Liver (tissue), 9 donors: ENCODE data around the gene SORCS2. TPM values are rescaled to one million over a fixed set of nuclear protein-coding genes. Genes with fewer than 3 reads are reported as not detected.

Experiments used
- DNase-seq: peaks from one replicate; pipeline ENCODE4 v3.0.0-alpha.2; 2017; ENCODE audit warnings: low spot score
- H3K27ac ChIP-seq, 2 donors: one replicate each; pipeline ENCODE4 v1.7.0; 2013; ENCODE audit warnings: inconsistent platforms in 2 of 2, low read length in 2 of 2, control low read depth in 1 of 2, low read depth in 1 of 2, mild to moderate bottlenecking in 1 of 2
- H3K27me3 ChIP-seq, 4 donors: one replicate each; pipeline versions ENCODE4 v1.6.1 to v1.7.0; 2013; ENCODE audit warnings: low read length in 3 of 4, inconsistent platforms in 1 of 4, mild to moderate bottlenecking in 1 of 4, moderate library complexity in 1 of 4; ENCODE audit not compliant: control insufficient read depth in 4 of 4, insufficient read depth in 4 of 4
- H3K36me3 ChIP-seq, 4 donors: one replicate each; pipeline versions ENCODE4 v1.6.1 to v1.7.0; 2013; ENCODE audit warnings: low read length in 3 of 4, mild to moderate bottlenecking in 3 of 4, low read depth in 1 of 4, moderate library complexity in 1 of 4; ENCODE audit not compliant: control insufficient read depth in 4 of 4, insufficient read depth in 3 of 4
- H3K4me1 ChIP-seq, 4 donors: one replicate each; pipeline versions ENCODE4 v1.6.1 to v1.7.0; 2013; ENCODE audit warnings: low read length in 3 of 4, mild to moderate bottlenecking in 3 of 4, moderate library complexity in 1 of 4; ENCODE audit not compliant: control insufficient read depth in 4 of 4, insufficient read depth in 4 of 4
- H3K4me3 ChIP-seq, 3 donors: one replicate each; pipeline versions ENCODE4 v1.6.1 to v1.7.0; 2013; ENCODE audit warnings: low read length in 3 of 3, control low read depth in 1 of 3, low read depth in 1 of 3, mild to moderate bottlenecking in 1 of 3
- H3K9ac ChIP-seq, 2 donors: one replicate each; pipeline ENCODE4 v1.7.0; 2013; ENCODE audit warnings: low read length in 2 of 2, mild to moderate bottlenecking in 2 of 2, moderate library complexity in 2 of 2, control low read depth in 1 of 2, low read depth in 1 of 2
- H3K9me3 ChIP-seq, 4 donors: one replicate each; pipeline versions ENCODE4 v1.6.1 to v1.7.0; 2013; ENCODE audit warnings: low read length in 3 of 4; ENCODE audit not compliant: control insufficient read depth in 4 of 4
- ATF3 ChIP-seq: IDR thresholded peaks from 2 replicates; pipeline ENCODE4 v1.6.1; 2016; ENCODE audit warnings: antibody characterized with exemption
- CTCF ChIP-seq: fragments of 150-350 bp; IDR thresholded peaks from 2 replicates; pipeline ENCODE4 v1.5.1; 2017; ENCODE audit warnings: improper control_type of control experiment, low read depth, low read length; ENCODE audit not compliant: missing input control
- EGR1 ChIP-seq, 2 donors: IDR thresholded peaks; 2 replicates each; pipeline ENCODE4 v1.6.1; 2016 to 2018; ENCODE audit warnings: antibody characterized with exemption in 2 of 2, low read depth in 2 of 2
- FOXA2 ChIP-seq: IDR thresholded peaks from 2 replicates; pipeline ENCODE4 v1.6.1; 2016; ENCODE audit warnings: antibody characterized with exemption
- HNF4A ChIP-seq, 2 donors: conservative IDR thresholded peaks; 2 replicates each; pipeline ENCODE4 v1.6.1; 2016; ENCODE audit warnings: antibody characterized with exemption in 2 of 2, mild to moderate bottlenecking in 2 of 2
- HNF4G ChIP-seq: IDR thresholded peaks from 2 replicates; pipeline ENCODE4 v1.6.1; 2016; ENCODE audit warnings: antibody characterized with exemption
- NR2F2 ChIP-seq: IDR thresholded peaks from 2 replicates; pipeline ENCODE4 v1.6.1; 2016; ENCODE audit warnings: antibody characterized with exemption
- RAD21 ChIP-seq, 2 donors: IDR thresholded peaks; 2 replicates each; pipeline ENCODE4 v1.6.1; 2016; ENCODE audit warnings: antibody characterized with exemption in 2 of 2, mild to moderate bottlenecking in 2 of 2
- RXRA ChIP-seq, 2 donors: IDR thresholded peaks; 2 replicates each; pipeline ENCODE4 v1.6.1; 2017 to 2018; ENCODE audit warnings: antibody characterized with exemption in 2 of 2, mild to moderate bottlenecking in 1 of 2
- SP1 ChIP-seq: IDR thresholded peaks from 2 replicates; pipeline ENCODE4 v1.6.1; 2018; ENCODE audit warnings: antibody characterized with exemption, mild to moderate bottlenecking
- TAF1 ChIP-seq: conservative IDR thresholded peaks from 2 replicates; pipeline ENCODE4 v1.6.1; 2016; ENCODE audit warnings: antibody characterized with exemption, mild to moderate bottlenecking
- YY1 ChIP-seq: IDR thresholded peaks from 2 replicates; pipeline ENCODE4 v1.6.1; 2016; ENCODE audit warnings: antibody characterized with exemption, mild to moderate bottlenecking
- ZBTB33 ChIP-seq: IDR thresholded peaks from 2 replicates; pipeline ENCODE4 v1.6.1; 2016; ENCODE audit warnings: antibody characterized with exemption
- WGBS: extraction: QIAGEN DNeasy Blood & Tissue Kit; methylation state at CpG from one replicate; pipeline ENCODE4 v1.1.7; 2013; 5-methylcytosine and 5-hydroxymethylcytosine counted together
- polyA plus RNA-seq, 2 donors: library from polyadenylated mRNA; stranded (reverse) in 1 of 2; unstranded in 1 of 2; fragments of 200-250 nt in 1 of 2; fragments of >200 nt in 1 of 2; fragmentation: Nextera tagmentation in 1 of 2; extraction: Ambion mirVana in 1 of 2; gene quantifications; one replicate each; pipeline versions ENCODE4 v1.2.1 to v1.2.3, GENCODE V29; 2013 to 2015
- total RNA-seq, 2 donors: library from RNA; depleted of rRNA; stranded (reverse); fragments of >200 nt; gene quantifications; one replicate each; pipeline ENCODE4 v1.2.3, GENCODE V29; 2014
- TF ChIP-seq, protein P1 (sequence below): IDR thresholded peaks from 2 replicates; pipeline ENCODE4 v1.6.1; 2016; ENCODE audit warnings: antibody characterized with exemption, mild to moderate bottlenecking
- donor health status: healthy.
- donor health status: healthy.
- donor health status: healthy.
- donor health status: healthy.
- donor health status: healthy.

SORCS2 gene
- total and polyA plus RNA-seq, 4 donors: 0.10 to 1.4 (median 0.92) TPM

DNA sequence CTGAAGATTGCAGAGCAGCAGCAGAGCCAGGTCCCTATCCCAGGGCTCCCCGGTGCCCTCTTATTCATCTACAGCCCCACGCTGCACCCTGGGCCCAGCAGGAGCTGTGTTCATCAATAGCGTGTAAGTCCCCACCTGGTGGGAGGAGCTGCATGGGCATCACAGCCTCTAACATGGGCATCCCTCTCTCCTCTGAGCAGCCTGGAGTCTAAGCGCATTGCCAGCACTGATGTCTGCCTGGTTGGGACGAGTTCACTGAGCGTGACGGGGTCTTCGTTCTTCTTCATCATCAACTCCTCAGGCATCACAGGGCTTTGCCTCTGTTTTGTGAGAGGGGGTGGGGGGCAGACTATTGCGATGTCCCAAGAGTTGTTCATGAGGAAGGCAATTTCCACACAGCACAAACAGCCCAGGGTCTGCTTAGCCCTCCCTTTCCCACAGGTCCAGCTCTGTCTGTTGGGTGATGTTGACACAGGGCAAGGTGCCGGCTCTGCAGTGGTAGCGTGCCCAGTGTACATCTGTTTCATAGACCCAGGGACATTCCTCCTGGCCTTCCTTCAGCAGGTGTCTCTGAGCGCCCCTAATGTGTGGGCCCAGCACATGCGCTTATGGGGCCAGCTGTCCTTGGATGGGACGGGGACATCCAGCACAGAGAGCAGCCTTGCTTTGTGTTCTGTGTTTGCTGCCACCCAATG, 85.9 kb downstream of the SORCS2 start:
- no peak for DNase-seq
- H3K4me1 ChIP-seq: peaks cover 0 to 5% (median 0%) of the 10 kb centered on the region in 4 donors
- WGBS: 91% methylated on average over 14 of the region's 14 CpGs
- no peaks in the 10 kb centered on the region for H3K36me3 ChIP-seq
- no peak overlapping the region for H3K9ac ChIP-seq
- no peak overlapping the region for H3K4me3 ChIP-seq
- no peak overlapping the region for H3K27ac ChIP-seq
- H3K9me3 ChIP-seq: no peaks in the 10 kb centered on the region
- TF ChIP-seq CTCF (no peak), HNF4G (no peak), HNF4A (conservative IDR thresholded peaks at IDR 0.05) (no peak), RAD21 (IDR thresholded peaks at IDR 0.05) (no peak), RXRA (IDR thresholded peaks at IDR 0.05) (no peak), ZBTB33 (no peak), EGR1 (IDR thresholded peaks at IDR 0.05; ENCODE audit: low read depth in 2 of 2) (no peak), FOXA2 (no peak), ATF3 (no peak), NR2F2 (no peak), TAF1 (no peak), SP1 (no peak)
- TF ChIP-seq, protein P1, sequence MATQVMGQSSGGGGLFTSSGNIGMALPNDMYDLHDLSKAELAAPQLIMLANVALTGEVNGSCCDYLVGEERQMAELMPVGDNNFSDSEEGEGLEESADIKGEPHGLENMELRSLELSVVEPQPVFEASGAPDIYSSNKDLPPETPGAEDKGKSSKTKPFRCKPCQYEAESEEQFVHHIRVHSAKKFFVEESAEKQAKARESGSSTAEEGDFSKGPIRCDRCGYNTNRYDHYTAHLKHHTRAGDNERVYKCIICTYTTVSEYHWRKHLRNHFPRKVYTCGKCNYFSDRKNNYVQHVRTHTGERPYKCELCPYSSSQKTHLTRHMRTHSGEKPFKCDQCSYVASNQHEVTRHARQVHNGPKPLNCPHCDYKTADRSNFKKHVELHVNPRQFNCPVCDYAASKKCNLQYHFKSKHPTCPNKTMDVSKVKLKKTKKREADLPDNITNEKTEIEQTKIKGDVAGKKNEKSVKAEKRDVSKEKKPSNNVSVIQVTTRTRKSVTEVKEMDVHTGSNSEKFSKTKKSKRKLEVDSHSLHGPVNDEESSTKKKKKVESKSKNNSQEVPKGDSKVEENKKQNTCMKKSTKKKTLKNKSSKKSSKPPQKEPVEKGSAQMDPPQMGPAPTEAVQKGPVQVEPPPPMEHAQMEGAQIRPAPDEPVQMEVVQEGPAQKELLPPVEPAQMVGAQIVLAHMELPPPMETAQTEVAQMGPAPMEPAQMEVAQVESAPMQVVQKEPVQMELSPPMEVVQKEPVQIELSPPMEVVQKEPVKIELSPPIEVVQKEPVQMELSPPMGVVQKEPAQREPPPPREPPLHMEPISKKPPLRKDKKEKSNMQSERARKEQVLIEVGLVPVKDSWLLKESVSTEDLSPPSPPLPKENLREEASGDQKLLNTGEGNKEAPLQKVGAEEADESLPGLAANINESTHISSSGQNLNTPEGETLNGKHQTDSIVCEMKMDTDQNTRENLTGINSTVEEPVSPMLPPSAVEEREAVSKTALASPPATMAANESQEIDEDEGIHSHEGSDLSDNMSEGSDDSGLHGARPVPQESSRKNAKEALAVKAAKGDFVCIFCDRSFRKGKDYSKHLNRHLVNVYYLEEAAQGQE: no peak
- no peaks in the 10 kb centered on the region for H3K27me3 ChIP-seq

DNA sequence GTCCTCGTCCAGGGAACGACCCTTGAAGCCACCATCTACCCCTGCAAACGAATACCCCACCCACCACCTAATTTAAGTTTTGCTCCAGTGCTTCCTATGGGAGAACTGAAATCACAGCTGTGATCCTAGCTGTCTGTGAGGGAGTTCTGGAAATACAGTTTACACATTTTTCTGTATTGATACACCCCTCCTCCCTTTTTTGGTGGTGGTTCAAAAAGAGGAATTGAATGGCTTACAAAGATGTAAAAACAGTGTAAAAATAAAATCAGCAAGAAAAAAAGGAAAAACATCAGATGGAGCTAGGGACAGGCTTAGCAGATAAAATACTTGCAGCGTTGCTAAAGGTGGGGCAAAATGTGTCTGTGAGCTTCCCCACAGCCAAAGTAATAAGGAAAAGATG, 86.6 kb downstream of the SORCS2 start:
- WGBS: 76% methylated on average over 4 of the region's 4 CpGs
- TF ChIP-seq HNF4A (conservative IDR thresholded peaks at IDR 0.05) (no peak), ZBTB33 (no peak), RAD21 (IDR thresholded peaks at IDR 0.05) (no peak), FOXA2 (no peak), ATF3 (no peak), SP1 (no peak), YY1 (no peak)
- TF ChIP-seq, protein P1: no peak

More for the DNA sequence above, 86.6 kb downstream of the SORCS2 start:
- DNase-seq: no peak
- no peaks in the 10 kb centered on the region for H3K9me3 ChIP-seq
- H3K27ac ChIP-seq: no peak overlapping the region
- H3K27me3 ChIP-seq: no peaks in the 10 kb centered on the region
- no peaks in the 10 kb centered on the region for H3K36me3 ChIP-seq
- no peak overlapping the region for H3K4me3 ChIP-seq
- H3K9ac ChIP-seq: no peak overlapping the region
- H3K4me1 ChIP-seq: no peaks in the 10 kb centered on the region
